Prostate gland (tissue), 2 donors: ENCODE measurements around the gene ANKRD62.

Source experiments
- POLR2A ChIP-seq: fragments of 450-650 bp; IDR thresholded peaks from one replicate; pipeline ENCODE4 v1.6.1; 2016; ENCODE audit warnings: antibody characterized with exemption, mild to moderate bottlenecking
- POLR2AphosphoS5 ChIP-seq: sonication (generic); formaldehyde crosslinking; IDR thresholded peaks from one replicate; pipeline ENCODE4 v1.6.1; 2017; ENCODE audit warnings: antibody characterized with exemption
- TF ChIP-seq, protein P1 (sequence below), 4 experiments: fragments of 200-600 bp in 2 of 4; fragments of 450-650 bp in 2 of 4; sonication (generic) in 2 of 4; IDR thresholded peaks; 1 replicate in 3 of 4; 2 replicates in 1 of 4; pipeline ENCODE4 v1.5.1; 2016 to 2019; ENCODE audit warnings: antibody characterized with exemption in 4 of 4, mild to moderate bottlenecking in 2 of 4, moderate library complexity in 2 of 4

DNA sequence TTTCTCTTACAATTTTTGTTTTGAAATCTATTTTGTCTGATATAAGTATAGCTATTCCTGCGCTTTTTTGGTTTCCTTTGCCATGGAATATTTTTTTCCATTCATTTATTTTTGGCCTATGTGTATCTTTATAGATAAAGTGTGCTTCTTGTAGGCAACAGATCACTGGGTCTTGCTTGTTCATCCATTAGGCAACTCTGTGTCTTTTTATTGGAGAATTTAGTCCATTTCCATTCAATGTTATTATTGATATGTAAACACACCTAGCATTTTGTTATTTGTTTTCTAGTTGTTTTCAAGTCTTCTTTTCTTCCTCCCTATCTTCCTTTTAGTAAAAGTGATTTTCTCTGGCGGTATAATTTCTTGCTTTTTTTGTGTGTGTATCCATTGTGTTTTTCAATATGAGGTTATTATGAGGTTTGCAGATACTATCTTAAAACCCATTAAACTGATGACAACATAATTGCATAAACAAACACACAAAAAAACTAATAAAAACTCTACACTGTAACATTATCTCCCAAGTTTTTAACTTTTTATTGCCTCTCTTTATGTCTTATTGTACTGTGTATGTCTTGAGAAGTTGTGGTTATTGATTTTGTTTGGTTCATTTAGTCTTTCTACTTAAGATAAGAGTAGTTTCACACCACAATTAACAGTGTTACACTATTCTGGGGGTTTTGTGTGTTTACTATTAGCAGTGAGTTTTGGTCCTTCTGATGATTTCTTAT is 71.6 kb downstream of the ANKRD62 start:
- TF ChIP-seq, protein P1, sequence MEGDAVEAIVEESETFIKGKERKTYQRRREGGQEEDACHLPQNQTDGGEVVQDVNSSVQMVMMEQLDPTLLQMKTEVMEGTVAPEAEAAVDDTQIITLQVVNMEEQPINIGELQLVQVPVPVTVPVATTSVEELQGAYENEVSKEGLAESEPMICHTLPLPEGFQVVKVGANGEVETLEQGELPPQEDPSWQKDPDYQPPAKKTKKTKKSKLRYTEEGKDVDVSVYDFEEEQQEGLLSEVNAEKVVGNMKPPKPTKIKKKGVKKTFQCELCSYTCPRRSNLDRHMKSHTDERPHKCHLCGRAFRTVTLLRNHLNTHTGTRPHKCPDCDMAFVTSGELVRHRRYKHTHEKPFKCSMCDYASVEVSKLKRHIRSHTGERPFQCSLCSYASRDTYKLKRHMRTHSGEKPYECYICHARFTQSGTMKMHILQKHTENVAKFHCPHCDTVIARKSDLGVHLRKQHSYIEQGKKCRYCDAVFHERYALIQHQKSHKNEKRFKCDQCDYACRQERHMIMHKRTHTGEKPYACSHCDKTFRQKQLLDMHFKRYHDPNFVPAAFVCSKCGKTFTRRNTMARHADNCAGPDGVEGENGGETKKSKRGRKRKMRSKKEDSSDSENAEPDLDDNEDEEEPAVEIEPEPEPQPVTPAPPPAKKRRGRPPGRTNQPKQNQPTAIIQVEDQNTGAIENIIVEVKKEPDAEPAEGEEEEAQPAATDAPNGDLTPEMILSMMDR (IDR thresholded peaks at IDR 0.05) = no peak
- TF ChIP-seq POLR2A (no peak), POLR2AphosphoS5 (no peak)
